Vagina (tissue), 2 donors: ENCODE data around the gene PBLD.

Experiments
- POLR2A ChIP-seq, 2 donors: fragments of 450-650 bp; IDR thresholded peaks; one replicate each; pipeline ENCODE4 v1.6.1; 2017; ENCODE audit warnings: antibody characterized with exemption in 2 of 2, mild to moderate bottlenecking in 2 of 2, moderate library complexity in 2 of 2
- TF ChIP-seq, protein P1 (sequence below), 3 experiments: fragments of 450-650 bp in 2 of 3; fragments of 200-600 bp in 1 of 3; sonication (generic) in 1 of 3; IDR thresholded peaks; one replicate each; pipeline ENCODE4 v1.5.1; 2017 to 2019; ENCODE audit warnings: antibody characterized with exemption in 3 of 3, mild to moderate bottlenecking in 2 of 3, moderate library complexity in 2 of 3

DNA sequence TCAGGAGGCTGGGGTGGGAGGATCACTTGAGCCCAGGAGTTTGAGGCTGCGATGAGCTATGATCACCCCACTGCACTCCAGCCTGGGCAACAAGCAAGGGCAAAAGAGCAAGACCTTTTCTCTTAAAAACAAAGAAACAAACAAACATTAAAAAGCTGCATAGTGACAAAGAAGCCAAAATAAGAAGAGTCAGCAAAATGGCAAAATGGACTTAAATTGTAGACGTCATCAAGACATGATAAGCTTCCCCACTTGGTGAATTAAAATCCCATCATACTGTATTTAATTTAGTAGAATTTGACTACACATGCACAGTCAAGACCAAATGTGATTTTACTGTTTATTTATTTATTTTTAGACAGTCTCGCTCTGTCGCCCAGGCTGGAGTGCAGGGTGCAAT lies 52.0 kb downstream of the PBLD start:
- TF ChIP-seq, protein P1, sequence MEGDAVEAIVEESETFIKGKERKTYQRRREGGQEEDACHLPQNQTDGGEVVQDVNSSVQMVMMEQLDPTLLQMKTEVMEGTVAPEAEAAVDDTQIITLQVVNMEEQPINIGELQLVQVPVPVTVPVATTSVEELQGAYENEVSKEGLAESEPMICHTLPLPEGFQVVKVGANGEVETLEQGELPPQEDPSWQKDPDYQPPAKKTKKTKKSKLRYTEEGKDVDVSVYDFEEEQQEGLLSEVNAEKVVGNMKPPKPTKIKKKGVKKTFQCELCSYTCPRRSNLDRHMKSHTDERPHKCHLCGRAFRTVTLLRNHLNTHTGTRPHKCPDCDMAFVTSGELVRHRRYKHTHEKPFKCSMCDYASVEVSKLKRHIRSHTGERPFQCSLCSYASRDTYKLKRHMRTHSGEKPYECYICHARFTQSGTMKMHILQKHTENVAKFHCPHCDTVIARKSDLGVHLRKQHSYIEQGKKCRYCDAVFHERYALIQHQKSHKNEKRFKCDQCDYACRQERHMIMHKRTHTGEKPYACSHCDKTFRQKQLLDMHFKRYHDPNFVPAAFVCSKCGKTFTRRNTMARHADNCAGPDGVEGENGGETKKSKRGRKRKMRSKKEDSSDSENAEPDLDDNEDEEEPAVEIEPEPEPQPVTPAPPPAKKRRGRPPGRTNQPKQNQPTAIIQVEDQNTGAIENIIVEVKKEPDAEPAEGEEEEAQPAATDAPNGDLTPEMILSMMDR (IDR thresholded peaks at IDR 0.05), result no peak
- TF ChIP-seq POLR2A (IDR thresholded peaks at IDR 0.05), result no peak
